Right cardiac atrium (tissue), 5 donors: ENCODE data around the gene MOV10L1. TPM values are rescaled to one million over a fixed set of nuclear protein-coding genes. Genes with fewer than 3 reads are reported as not detected.

Experiments used
- ATAC-seq, 2 donors: fragments of 200-7000 bp; cut with Tn5 transposase; one replicate each; pipeline versions ENCODE4 v1.8.0 to v1.9.1; 2020; ENCODE audit warnings: moderate library complexity in 2 of 2, mild to moderate bottlenecking in 1 of 2
- DNase-seq, 3 donors: peaks; one replicate each; pipeline ENCODE4 v3.0.0-alpha.2; 2020
- H3K27ac ChIP-seq: one replicate; pipeline ENCODE4 v1.5.1; 2013; ENCODE audit warnings: mild to moderate bottlenecking, low read length, control low read depth, moderate library complexity
- H3K27me3 ChIP-seq: one replicate; pipeline ENCODE4 v1.6.1; 2013; ENCODE audit not compliant: control insufficient read depth, insufficient read depth
- H3K4me1 ChIP-seq: one replicate; pipeline ENCODE4 v1.6.1; 2013; ENCODE audit warnings: low read length; ENCODE audit not compliant: control insufficient read depth, insufficient read depth
- H3K4me3 ChIP-seq: one replicate; pipeline ENCODE4 v1.5.1; 2013; ENCODE audit warnings: low read length, control low read depth
- H3K9me3 ChIP-seq: one replicate; pipeline ENCODE4 v1.6.1; 2013; ENCODE audit warnings: low read length; ENCODE audit not compliant: control insufficient read depth
- WGBS: extraction: QIAGEN DNeasy Blood & Tissue Kit; methylation state at CpG from one replicate; pipeline ENCODE4 v1.1.7; 2013; 5-methylcytosine and 5-hydroxymethylcytosine counted together
- intact Hi-C, 4 donors: fragments of 100-400 bp; cut with DNase I; formaldehyde crosslinking; loops; one replicate each; pipeline versions ENCODE4 v1.11.0 to v1.14.0; 2022 to 2023
- polyA plus RNA-seq: library from polyadenylated mRNA; stranded (reverse); fragments of 200-250 nt; gene quantifications from one replicate; pipeline ENCODE4 v1.2.3, GENCODE V29; 2013
- total RNA-seq, 4 donors: library from RNA; stranded (reverse); fragmentation: NEBNext Ultra II Directional; extraction: Animal tissue kit (Norgen Biotek cat#: 25700); gene quantifications; one replicate each; pipeline ENCODE4 v1.2.1, GENCODE V29; 2021
- donor health status: healthy with polysubstance abuse.
- donor health status: DM: no; HTN: yes; CAD: no.
- donor health status: DM: no; HTN: no; CAD: no.
- donor health status: DM: no; HTN: yes; CAD: no; lungs with severe emphysema.
- donor health status: DM: yes; HTN: yes; CAD: no.

Gene MOV10L1
- total and polyA plus RNA-seq, 5 donors = 0.29 to 0.63 (median 0.53) TPM

GRCh38 chr22:50189849-50190181 lies 100.0 kb downstream of the MOV10L1 start:
- intact Hi-C loops = no loop called here
- ATAC-seq = peak; percentile 3
- no peak overlapping the region for H3K4me3 ChIP-seq
- H3K9me3 ChIP-seq = no peaks in the 10 kb centered on the region
- H3K27me3 ChIP-seq = no peaks in the 10 kb centered on the region
- DNase-seq = peak in 2 of 3 donors; percentile 39 to 53
- no peaks in the 10 kb centered on the region for H3K4me1 ChIP-seq
- peak overlapping the region; percentile 33 for H3K27ac ChIP-seq
- WGBS = 16% methylated on average over 4 of the region's 4 CpGs

- DNase-seq (peak; percentile 83 to 93 (median 92)), ATAC-seq (peak; percentile 60 to 63)
- H3K4me3 ChIP-seq = peak overlapping the region; percentile 15
- H3K9me3 ChIP-seq = no peaks in the 10 kb centered on the region
- WGBS = 10% methylated on average over 43 of the region's 43 CpGs
- H3K4me1 ChIP-seq = no peaks in the 10 kb centered on the region
- H3K27ac ChIP-seq = peak overlapping the region; percentile 33
- no peaks in the 10 kb centered on the region for H3K27me3 ChIP-seq
- intact Hi-C loops = no loop called here
Observed at GRCh38 chr22:50190182-50190940, 100.6 kb downstream of the MOV10L1 start.

- Histone ChIP-seq H3K4me3 (peak overlapping the region; percentile 15), H3K27me3 (no peaks in the 10 kb centered on the region), H3K27ac (peak overlapping the region; percentile 33), H3K9me3 (no peaks in the 10 kb centered on the region), H3K4me1 (no peaks in the 10 kb centered on the region)
- 61% methylated on average over 18 of the region's 18 CpGs for WGBS
- peak; percentile 45 to 70 (median 65) for DNase-seq
- ATAC-seq = no peak
- intact Hi-C loops = no loop called here
Observed at GRCh38 chr22:50190941-50191741, 101.3 kb downstream of the MOV10L1 start.

DNA sequence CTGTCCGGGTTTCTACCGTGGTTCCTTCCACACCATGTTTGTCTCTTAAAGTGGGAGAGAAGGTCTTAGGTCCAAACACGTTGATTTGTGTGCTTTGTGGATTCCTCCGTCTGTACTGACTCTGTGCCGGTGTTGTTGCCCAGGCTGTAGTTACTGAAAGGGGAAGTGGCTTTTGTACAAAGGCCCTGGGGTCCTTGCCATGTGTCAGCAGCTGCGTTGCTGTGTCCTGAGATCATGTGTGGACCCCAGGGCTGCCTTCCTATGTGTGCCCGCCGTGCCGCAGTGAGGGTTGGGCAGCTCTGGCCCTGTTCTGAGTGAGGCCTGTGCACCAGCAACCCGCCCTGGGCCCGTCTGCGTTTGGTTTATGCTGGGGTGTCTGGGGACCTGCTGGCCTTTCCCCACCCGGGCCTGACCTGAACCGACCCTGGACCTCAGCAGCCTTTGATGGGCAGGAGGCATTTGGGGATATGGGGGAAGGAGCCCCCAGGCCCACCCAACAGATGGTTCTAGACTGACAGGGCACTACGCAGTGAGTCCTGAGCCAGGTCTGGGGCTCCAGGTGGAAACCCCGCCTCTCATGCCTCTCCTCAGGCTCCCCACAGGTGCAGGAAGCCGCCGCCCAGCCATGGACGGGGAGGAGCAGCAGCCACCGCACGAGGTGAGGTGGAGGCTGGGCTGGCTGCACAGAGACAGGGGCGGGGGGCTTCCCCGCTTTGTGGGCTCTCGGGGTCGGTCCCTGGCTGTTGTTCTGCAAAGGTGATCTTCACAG lies 102.8 kb downstream of the MOV10L1 start:
- Histone ChIP-seq H3K4me3 (no peak overlapping the region), H3K4me1 (no peaks in the 10 kb centered on the region), H3K27ac (no peak overlapping the region), H3K9me3 (no peaks in the 10 kb centered on the region), H3K27me3 (no peaks in the 10 kb centered on the region)
- intact Hi-C loops = no loop called here
- WGBS = 85% methylated on average over 25 of the region's 25 CpGs
- DNase-seq = peak in 2 of 3 donors; percentile 52 to 62
- no peak for ATAC-seq

DNA sequence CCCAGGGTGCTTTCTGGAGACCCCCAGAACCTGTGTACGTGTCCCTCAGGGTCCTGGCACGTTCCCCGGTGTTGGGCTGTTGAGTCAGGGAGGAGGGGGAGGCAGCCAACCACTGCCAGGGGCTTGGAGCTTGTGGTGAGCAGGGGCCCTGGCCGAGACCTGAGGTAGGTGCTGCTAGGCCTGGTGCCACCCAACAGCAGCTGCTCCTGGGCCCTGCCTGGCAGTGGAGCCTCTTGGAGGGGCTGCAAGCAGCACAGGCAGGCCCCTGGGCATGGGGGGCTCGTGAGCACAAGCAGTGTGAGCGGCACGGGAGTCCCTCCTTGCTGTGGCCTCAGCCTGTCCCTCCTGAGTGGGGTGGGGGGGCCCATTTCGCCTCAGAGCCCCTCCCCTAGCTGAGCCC lies 103.8 kb downstream of the MOV10L1 start:
- intact Hi-C loops = no loop called here
- no peak overlapping the region for H3K27ac ChIP-seq
- 90% methylated on average over 8 of the region's 8 CpGs for WGBS
- H3K4me3 ChIP-seq = no peak overlapping the region
- no peaks in the 10 kb centered on the region for H3K27me3 ChIP-seq
- no peaks in the 10 kb centered on the region for H3K4me1 ChIP-seq
- ATAC-seq (no peak), DNase-seq (peak in 2 of 3 donors; percentile 52 to 59)
- H3K9me3 ChIP-seq = no peaks in the 10 kb centered on the region

- WGBS = 87% methylated on average over 44 of the region's 44 CpGs
- no peaks in the 10 kb centered on the region for H3K9me3 ChIP-seq
- intact Hi-C loops = no loop called here
- H3K4me1 ChIP-seq = no peaks in the 10 kb centered on the region
- H3K27ac ChIP-seq = no peak overlapping the region
- no peak for ATAC-seq
- H3K27me3 ChIP-seq = no peaks in the 10 kb centered on the region
- peak in 2 of 3 donors; percentile 47 to 63 for DNase-seq
- H3K4me3 ChIP-seq = no peak overlapping the region
Observed at GRCh38 chr22:50194037-50194805, 104.4 kb downstream of the MOV10L1 start.

GRCh38 chr22:50196256-50196655 lies 106.5 kb downstream of the MOV10L1 start:
- H3K4me3 ChIP-seq = no peak overlapping the region
- WGBS = 86% methylated on average over 18 of the region's 18 CpGs
- no peaks in the 10 kb centered on the region for H3K9me3 ChIP-seq
- no peaks in the 10 kb centered on the region for H3K4me1 ChIP-seq
- intact Hi-C loops = no loop called here
- no peaks in the 10 kb centered on the region for H3K27me3 ChIP-seq
- no peak overlapping the region for H3K27ac ChIP-seq
- ATAC-seq (no peak), DNase-seq (peak in 2 of 3 donors; percentile 54)

DNA sequence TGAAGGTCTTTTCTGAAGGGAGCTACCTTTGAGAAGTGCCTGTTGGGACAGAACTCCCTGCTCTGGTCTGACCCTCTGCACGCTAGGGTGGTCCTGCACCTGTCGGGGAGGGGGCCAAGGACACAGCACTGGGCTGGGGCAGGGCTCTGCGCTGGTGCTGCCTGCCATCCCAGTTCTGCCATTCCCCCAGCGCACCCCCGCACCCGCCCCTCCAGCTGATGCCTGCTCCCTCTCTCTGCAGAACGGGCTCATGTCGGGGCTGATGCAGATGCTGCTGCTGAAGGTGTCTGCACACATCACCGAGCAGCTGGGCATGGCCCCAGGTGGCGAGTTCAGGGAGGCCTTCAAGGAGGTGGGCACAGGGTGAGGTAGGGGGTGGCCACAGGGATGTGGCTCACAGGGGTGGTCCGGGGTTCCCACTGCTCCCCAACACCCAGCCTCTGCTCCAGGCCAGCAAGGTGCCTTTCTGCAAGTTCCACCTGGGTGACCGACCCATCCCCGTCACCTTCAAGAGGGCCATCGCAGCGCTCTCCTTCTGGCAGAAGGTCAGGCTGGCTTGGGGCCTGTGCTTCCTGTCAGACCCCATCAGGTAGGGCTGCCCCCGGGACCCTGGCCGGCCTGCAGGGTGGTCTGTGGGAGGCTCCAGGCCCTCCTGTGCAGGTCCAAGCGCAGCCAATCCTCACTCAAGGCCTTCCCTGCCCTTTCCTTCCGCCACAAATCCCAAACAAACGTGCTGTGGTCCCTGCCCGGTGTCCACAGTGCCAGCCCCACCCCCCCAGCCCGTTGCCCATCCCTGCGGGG lies 107.4 kb downstream of the MOV10L1 start:
- ATAC-seq = no peak
- WGBS = 88% methylated on average over 23 of the region's 23 CpGs
- no peak overlapping the region for H3K27ac ChIP-seq
- peak in 2 of 3 donors; percentile 51 to 62 for DNase-seq
- H3K4me3 ChIP-seq = no peak overlapping the region
- intact Hi-C loops = no loop called here
- no peaks in the 10 kb centered on the region for H3K27me3 ChIP-seq
- H3K9me3 ChIP-seq = no peaks in the 10 kb centered on the region
- peaks cover 1% of the 10 kb centered on the region for H3K4me1 ChIP-seq

DNA sequence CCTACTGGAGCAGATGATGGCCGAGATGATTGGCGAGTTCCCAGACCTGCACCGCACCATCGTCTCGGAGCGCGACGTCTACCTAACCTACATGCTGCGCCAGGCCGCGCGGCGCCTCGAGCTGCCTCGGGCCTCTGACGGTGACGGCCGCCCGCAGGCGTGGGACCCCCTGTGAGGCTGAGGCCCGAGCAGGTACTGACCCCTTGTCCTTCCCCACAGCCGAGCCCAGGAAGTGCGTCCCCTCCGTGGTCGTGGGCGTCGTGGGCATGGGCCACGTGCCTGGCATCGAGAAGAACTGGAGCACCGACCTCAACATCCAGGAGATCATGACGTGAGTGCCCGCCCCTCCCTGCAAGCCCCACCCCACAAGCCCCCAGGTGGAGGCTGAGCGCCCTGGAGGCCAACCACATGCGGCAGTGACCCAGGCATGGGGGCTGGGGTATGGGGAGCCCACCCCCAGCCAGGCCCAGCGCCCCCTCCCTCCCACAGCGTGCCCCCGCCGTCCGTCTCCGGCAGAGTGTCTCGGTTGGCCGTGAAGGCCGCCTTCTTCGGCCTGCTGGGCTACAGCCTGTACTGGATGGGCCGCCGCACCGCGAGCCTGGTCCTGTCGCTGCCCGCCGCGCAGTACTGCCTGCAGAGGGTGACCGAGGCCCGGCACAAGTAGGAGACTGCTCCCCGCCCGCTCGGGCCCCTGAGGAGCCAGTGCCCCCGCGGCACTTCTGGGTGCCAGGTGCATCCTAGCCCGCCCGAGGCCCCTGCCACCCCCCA lies 108.2 kb downstream of the MOV10L1 start:
- H3K4me3 ChIP-seq = no peak overlapping the region
- no peaks in the 10 kb centered on the region for H3K27me3 ChIP-seq
- peaks cover 2% of the 10 kb centered on the region for H3K4me1 ChIP-seq
- ATAC-seq = no peak
- H3K27ac ChIP-seq = no peak overlapping the region
- H3K9me3 ChIP-seq = no peaks in the 10 kb centered on the region
- DNase-seq = peak in 2 of 3 donors; percentile 56 to 67
- 94% methylated on average over 61 of the region's 61 CpGs for WGBS
- intact Hi-C loops = no loop called here
